Activated CD8-positive, alpha-beta memory T cell treated with anti-CD3 and anti-CD28 coated beads, Interleukin-2, amount 10 ng/mL, durations not matched to agents 7 days and 5 days (primary cell): Measurements from ENCODE around the gene CNTROB. TPM values are rescaled to one million over a fixed set of nuclear protein-coding genes. Genes with fewer than 3 reads are reported as not detected.

Source experiments
- ATAC-seq: fragments of 150-1000 bp; cut with Tn5 transposase; one replicate; pipeline ENCODE4 v1.10.0; 2021; ENCODE audit warnings: moderate library complexity
- CTCF ChIA-PET: fragments of 350-600 bp; sonication (Branson Sonifier 250); formaldehyde crosslinking; loops from one replicate; lab custom pipeline; 2021; ENCODE audit warnings: antibody characterized with exemption; lab: Charles Lee
- DNase-seq: peaks from one replicate; pipeline ENCODE4 v3.0.0-alpha.2; 2020
- H3K27ac Mint-ChIP-seq: one replicate; pipeline ENCODE4 v1.8.0; 2021; ENCODE audit warnings: mild to moderate bottlenecking, mixed read lengths
- H3K27me3 Mint-ChIP-seq: one replicate; pipeline ENCODE4 v1.8.0; 2021; ENCODE audit warnings: mixed read lengths
- H3K36me3 Mint-ChIP-seq: one replicate; pipeline ENCODE4 v1.8.0; 2021; ENCODE audit warnings: mild to moderate bottlenecking, mixed read lengths
- H3K4me1 Mint-ChIP-seq: one replicate; pipeline ENCODE4 v1.8.0; 2021; ENCODE audit warnings: mixed read lengths
- H3K4me3 Mint-ChIP-seq: one replicate; pipeline ENCODE4 v1.8.0; 2021; ENCODE audit warnings: mild to moderate bottlenecking, moderate library complexity, mixed read lengths
- H3K9me3 Mint-ChIP-seq: one replicate; pipeline ENCODE4 v1.8.0; 2022; ENCODE audit warnings: low read depth, mixed read lengths
- total RNA-seq, 2 experiments: library from RNA; stranded (reverse); gene quantifications; one replicate each; pipeline ENCODE4 v1.2.3, GENCODE V29; 2021

CNTROB gene
- total RNA-seq = 10 to 100 TPM; 56.8 to 69.2 TPM

DNA sequence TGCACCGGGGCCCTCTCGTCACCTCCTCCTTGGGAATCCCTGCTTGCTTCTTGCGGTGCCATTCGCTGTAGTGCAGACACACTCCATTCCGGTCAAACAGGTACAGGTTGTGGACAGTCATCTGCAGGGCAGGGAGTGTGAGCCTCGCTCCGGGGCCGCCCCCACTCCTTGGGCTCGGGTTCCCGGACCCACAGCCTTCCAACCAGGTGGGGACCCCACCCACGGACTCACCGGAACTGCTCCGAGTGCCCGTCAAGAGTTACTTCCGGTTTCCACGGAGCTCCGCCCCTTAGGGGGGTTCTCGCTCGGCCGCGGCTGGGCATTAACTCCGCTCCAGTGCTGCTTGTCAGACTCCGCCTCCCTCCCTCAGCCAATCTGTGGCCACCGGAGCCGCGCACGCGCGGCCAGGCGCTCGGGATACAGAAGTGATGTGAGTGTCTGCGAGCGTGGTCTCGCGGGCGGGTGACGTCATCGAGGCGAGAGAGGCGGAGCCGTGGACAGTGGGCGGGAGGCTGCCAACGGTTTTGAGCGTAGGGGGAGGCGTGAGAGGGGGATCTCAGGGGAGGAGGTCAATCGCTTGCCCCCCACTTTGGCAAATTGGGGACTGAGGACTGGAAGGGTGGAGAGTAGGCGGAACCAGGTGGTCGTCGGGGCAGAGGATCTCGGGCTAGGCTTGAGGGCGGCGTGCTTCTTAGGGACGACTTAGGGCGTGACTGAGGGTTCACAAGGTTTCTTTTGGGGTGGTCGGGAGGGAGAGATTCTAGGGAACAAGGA, at the start of gene CNTROB, which contains the start of gene TRAPPC1:
Gene CNTROB (plus strand): TSS at position 498 of the 774 bp plus-strand sequence. CDS start 874 bp downstream, outside the sequence.
Gene TRAPPC1 (minus strand): TSS at position 238 of the 774 bp plus-strand sequence. CDS start 117 bp downstream, at position 121.
- CTCF ChIA-PET = interaction anchor here (0.6 to 12.2 kb wide), 25 partner anchors 9 to 244 kb away, joined by 3 to 130 read pairs (median 6); partner anchors contain the start of genes NAA38, RNF227 and TP53
- Mint-ChIP-seq H3K4me3 (peak within 1 kb of the TSS; percentile 97), H3K4me1 (peaks cover 54% of the 10 kb centered on the region), H3K9me3 (no peaks in the 10 kb centered on the region), H3K27ac (peak within 1 kb of the TSS; percentile 97), H3K27me3 (no peaks in the 10 kb centered on the region), H3K36me3 (peaks cover 28% of the 10 kb centered on the region)
- peak; percentile 97 for ATAC-seq
- DNase-seq = peak; percentile 100

DNA sequence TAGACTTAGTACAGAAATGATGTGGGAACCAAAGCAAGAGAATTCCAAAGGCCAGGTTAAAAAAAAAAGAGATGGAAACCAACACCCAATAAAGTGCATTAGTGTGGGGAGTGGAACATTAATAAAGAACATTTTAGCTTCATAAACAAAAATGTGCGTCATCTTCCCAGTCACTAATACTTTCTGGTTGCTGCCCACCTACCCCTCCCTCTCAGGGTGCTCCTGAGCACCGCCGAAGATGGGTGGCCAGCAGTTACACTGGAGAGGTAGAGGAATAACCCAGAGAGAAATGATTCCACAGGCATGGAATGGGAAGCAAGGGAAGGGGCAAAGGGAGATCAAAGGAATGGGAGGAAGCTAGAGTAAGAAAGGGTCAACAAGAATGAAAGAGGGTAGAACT, 49.4 kb upstream of the CNTROB start:
- H3K36me3 Mint-ChIP-seq = peaks cover 1% of the 10 kb centered on the region
- DNase-seq = no peak
- CTCF ChIA-PET = interaction anchor here (1.2 to 2.2 kb wide), 6 partner anchors 14 to 236 kb away, joined by 4 to 6 read pairs (median 4); no protein-coding TSS in a partner anchor
- no peaks in the 10 kb centered on the region for H3K9me3 Mint-ChIP-seq
- no peaks in the 10 kb centered on the region for H3K27me3 Mint-ChIP-seq
- no peak overlapping the region for H3K27ac Mint-ChIP-seq
- H3K4me1 Mint-ChIP-seq = peaks cover 3% of the 10 kb centered on the region
- no peak for ATAC-seq
- no peak overlapping the region for H3K4me3 Mint-ChIP-seq

GRCh38 chr17:7883781-7884386, 48.1 kb upstream of the CNTROB start:
- H3K27ac Mint-ChIP-seq = peak overlapping the region; percentile 72
- H3K36me3 Mint-ChIP-seq = peaks cover 1% of the 10 kb centered on the region
- CTCF ChIA-PET = interaction anchor here (0.5 to 2.2 kb wide), 5 partner anchors 15 to 236 kb away, joined by 3 to 6 read pairs (median 4); no protein-coding TSS in a partner anchor
- H3K4me3 Mint-ChIP-seq = peak overlapping the region; percentile 62
- H3K27me3 Mint-ChIP-seq = no peaks in the 10 kb centered on the region
- DNase-seq = no peak
- H3K9me3 Mint-ChIP-seq = no peaks in the 10 kb centered on the region
- peaks cover 3% of the 10 kb centered on the region for H3K4me1 Mint-ChIP-seq
- ATAC-seq = no peak

DNA sequence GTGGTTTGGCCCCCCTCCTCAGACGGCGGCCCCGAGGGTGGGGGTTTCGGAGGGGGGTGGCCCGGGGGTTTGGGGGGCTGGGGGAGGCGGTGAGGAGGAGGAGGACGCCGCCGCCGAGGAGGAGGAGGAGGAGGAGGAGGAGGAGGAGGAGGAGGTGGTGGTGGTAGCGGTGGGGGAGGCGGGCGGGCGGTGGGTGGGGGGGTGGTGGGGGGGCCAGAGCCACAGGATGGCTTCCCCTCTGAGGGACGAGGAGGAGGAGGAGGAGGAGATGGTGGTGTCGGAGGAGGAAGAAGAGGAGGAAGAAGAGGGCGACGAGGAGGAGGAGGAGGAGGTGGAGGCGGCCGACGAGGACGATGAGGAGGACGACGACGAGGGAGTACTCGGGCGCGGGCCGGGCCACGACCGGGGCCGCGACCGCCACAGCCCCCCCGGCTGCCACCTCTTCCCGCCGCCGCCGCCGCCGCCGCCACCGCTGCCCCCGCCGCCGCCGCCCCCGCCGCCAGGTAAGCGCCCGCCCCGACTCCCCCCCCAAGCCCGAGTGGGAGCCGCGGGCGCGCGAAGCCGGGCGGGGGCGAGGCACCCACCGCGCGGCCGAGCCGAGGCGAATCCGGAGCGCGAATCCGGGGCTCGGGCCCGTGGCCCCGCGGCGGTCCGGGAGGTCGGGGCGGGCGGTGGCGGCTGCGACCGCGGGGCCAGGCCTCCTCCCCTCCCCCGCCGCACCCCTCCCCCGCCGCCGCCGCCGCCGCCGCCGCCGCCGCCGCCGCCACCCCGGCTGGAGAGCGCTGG, 47.2 kb upstream of the CNTROB start:
- Mint-ChIP-seq H3K27me3 (no peaks in the 10 kb centered on the region), H3K36me3 (peaks cover 1% of the 10 kb centered on the region), H3K4me1 (peaks cover 3% of the 10 kb centered on the region), H3K4me3 (peak overlapping the region; percentile 67), H3K9me3 (no peaks in the 10 kb centered on the region), H3K27ac (peak overlapping the region; percentile 77)
- ATAC-seq = peak; percentile 0
- peak; percentile 54 for DNase-seq
- CTCF ChIA-PET = interaction anchor here (1.0 to 1.8 kb wide), 3 partner anchors 21 to 108 kb away, joined by 4 to 6 read pairs (median 5); no protein-coding TSS in a partner anchor

- CTCF ChIA-PET = interaction anchor here (1.0 to 1.8 kb wide), 8 partner anchors 17 to 107 kb away, joined by 3 to 6 read pairs (median 5); partner anchors contain the start of genes CYB5D1 and NAA38
- Mint-ChIP-seq H3K4me1 (peaks cover 3% of the 10 kb centered on the region), H3K9me3 (no peaks in the 10 kb centered on the region), H3K27ac (no peak overlapping the region), H3K4me3 (no peak overlapping the region), H3K27me3 (no peaks in the 10 kb centered on the region), H3K36me3 (peaks cover 8% of the 10 kb centered on the region)
- ATAC-seq = peak; percentile 15
- peak; percentile 72 for DNase-seq
These were observed 46.4 kb upstream of the CNTROB start for GRCh38 chr17:7885367-7886226.

- peaks cover 3% of the 10 kb centered on the region for H3K4me1 Mint-ChIP-seq
- peaks cover 16% of the 10 kb centered on the region for H3K36me3 Mint-ChIP-seq
- CTCF ChIA-PET = interaction anchor here (1.0 to 1.8 kb wide), 8 partner anchors 17 to 106 kb away, joined by 3 to 6 read pairs (median 5); partner anchors contain the start of genes CYB5D1 and NAA38
- peak; percentile 10 for ATAC-seq
- no peaks in the 10 kb centered on the region for H3K27me3 Mint-ChIP-seq
- H3K27ac Mint-ChIP-seq = no peak overlapping the region
- no peak overlapping the region for H3K4me3 Mint-ChIP-seq
- DNase-seq = peak; percentile 77
- no peaks in the 10 kb centered on the region for H3K9me3 Mint-ChIP-seq
These were observed 45.6 kb upstream of the CNTROB start for GRCh38 chr17:7886227-7887037.

- ATAC-seq = no peak
- Mint-ChIP-seq H3K9me3 (no peaks in the 10 kb centered on the region), H3K4me3 (no peak overlapping the region), H3K4me1 (peaks cover 5% of the 10 kb centered on the region), H3K27ac (no peak overlapping the region), H3K36me3 (peaks cover 19% of the 10 kb centered on the region), H3K27me3 (no peaks in the 10 kb centered on the region)
- CTCF ChIA-PET = no interaction called here
- DNase-seq = no peak
These were observed 44.9 kb upstream of the CNTROB start for GRCh38 chr17:7887038-7887481.

- H3K27ac Mint-ChIP-seq = no peak overlapping the region
- H3K27me3 Mint-ChIP-seq = no peaks in the 10 kb centered on the region
- CTCF ChIA-PET = interaction anchor here (1.4 kb wide), 1 partner anchor 26 kb away, joined by 3 read pairs; no protein-coding TSS in a partner anchor
- ATAC-seq (peak; percentile 81), DNase-seq (peak; percentile 95)
- H3K9me3 Mint-ChIP-seq = no peaks in the 10 kb centered on the region
- H3K36me3 Mint-ChIP-seq = peaks cover 20% of the 10 kb centered on the region
- no peak overlapping the region for H3K4me3 Mint-ChIP-seq
- H3K4me1 Mint-ChIP-seq = peaks cover 6% of the 10 kb centered on the region
These were observed 44.4 kb upstream of the CNTROB start for GRCh38 chr17:7887482-7888183.

GRCh38 chr17:7888184-7888920, 43.7 kb upstream of the CNTROB start, which contains the start of gene CHD3:
Gene CHD3, plus strand, starts transcription at chr17:7888789. Its CDS starts 212 bp downstream, at chr17:7889001.
- CTCF ChIA-PET = interaction anchor here (0.9 to 1.5 kb wide), 3 partner anchors 27 to 34 kb away, joined by 3 to 4 read pairs (median 3); partner anchors contain the start of gene RNF227
- Mint-ChIP-seq H3K9me3 (no peaks in the 10 kb centered on the region), H3K27ac (peak within 1 kb of the TSS; percentile 40)

More at GRCh38 chr17:7888184-7888920, 43.7 kb upstream of the CNTROB start, which contains the start of gene CHD3:
- Mint-ChIP-seq H3K4me1 (peaks cover 6% of the 10 kb centered on the region), H3K27me3 (no peaks in the 10 kb centered on the region), H3K36me3 (peaks cover 22% of the 10 kb centered on the region), H3K4me3 (no peak within 1 kb of the TSS)
- DNase-seq (peak; percentile 60), ATAC-seq (peak; percentile 11)
